Measurements from ENCODE around the gene NCOA7. TPM values are rescaled to one million over a fixed set of nuclear protein-coding genes. Genes with fewer than 3 reads are reported as not detected.

Gene NCOA7
- total RNA-seq, 1 donor from 2014 or later, result 21.1 TPM

DNA sequence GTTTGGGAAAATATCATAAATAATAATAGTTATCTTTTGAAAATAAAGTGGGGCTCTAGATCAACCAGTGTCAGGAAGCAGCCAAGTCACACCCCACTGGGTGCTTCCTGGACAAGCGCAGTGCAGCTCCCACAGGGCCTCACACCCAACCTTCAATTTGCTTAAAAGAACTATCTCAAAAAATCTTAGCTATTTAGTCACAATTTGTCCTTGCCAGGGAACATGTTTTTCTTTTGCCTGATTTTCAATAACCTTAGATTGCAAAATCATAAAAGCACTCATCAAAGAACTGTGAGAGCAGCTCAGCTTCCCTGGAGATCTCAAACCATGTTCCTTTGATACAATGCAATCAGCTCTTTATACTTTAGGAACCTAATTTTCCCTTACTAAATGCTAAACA is 1.6 kb upstream of the NCOA7 start:
- TF ChIP-seq, protein P1, sequence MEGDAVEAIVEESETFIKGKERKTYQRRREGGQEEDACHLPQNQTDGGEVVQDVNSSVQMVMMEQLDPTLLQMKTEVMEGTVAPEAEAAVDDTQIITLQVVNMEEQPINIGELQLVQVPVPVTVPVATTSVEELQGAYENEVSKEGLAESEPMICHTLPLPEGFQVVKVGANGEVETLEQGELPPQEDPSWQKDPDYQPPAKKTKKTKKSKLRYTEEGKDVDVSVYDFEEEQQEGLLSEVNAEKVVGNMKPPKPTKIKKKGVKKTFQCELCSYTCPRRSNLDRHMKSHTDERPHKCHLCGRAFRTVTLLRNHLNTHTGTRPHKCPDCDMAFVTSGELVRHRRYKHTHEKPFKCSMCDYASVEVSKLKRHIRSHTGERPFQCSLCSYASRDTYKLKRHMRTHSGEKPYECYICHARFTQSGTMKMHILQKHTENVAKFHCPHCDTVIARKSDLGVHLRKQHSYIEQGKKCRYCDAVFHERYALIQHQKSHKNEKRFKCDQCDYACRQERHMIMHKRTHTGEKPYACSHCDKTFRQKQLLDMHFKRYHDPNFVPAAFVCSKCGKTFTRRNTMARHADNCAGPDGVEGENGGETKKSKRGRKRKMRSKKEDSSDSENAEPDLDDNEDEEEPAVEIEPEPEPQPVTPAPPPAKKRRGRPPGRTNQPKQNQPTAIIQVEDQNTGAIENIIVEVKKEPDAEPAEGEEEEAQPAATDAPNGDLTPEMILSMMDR (IDR thresholded peaks at IDR 0.05; ENCODE audit: insufficient read depth, low read length, poor library complexity, severe bottlenecking), result no peak

DNA sequence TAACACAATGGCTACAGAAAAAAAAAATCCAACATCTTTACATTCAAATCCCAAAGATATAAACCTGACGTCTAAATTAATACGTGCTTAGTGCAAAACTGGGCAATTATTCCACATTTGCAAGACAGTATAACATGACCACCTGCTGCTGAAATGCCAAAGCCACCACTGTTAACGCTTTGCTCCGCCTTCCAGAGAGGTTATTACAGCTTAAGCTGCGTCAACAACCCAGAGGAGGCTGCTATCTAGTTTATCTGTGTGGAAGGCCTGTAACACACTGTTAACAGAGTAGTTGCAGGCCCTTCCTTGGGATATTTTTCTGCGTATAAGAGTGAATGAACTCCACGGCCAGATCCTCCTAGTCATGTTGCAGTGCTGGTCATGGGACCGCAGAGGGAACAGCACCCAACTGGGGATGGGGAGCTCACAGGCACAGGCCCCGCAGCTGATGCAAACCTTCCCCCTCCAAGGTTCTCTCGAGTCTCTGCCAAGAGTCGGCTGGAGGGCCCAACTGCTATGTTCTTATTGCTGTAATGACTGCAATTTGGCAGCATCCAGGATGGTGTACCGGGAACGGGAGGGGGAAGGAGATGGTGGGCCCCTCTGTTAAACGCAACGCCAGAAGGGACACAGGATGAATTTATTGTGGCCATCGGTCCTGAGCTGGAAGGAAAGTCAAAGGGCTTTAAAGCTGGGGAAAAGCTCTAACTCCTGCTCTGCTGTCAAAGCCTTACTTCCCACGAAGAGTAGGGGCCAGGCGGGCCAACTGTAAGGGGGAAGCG is 993 bp upstream of the NCOA7 start:
- no peak for DNase-seq (ENCODE audit: low read depth)
- H3K36me3 ChIP-seq (ENCODE audit: control insufficient read depth, insufficient read depth, low read length), result no peaks in the 10 kb centered on the region
- peak overlapping the region; percentile 69 for H3K4me3 ChIP-seq (ENCODE audit: low read depth, low read length)
- no peaks in the 10 kb centered on the region for H3K27me3 ChIP-seq (ENCODE audit: control insufficient read depth, insufficient read depth, low read length)
- TF ChIP-seq, protein P1 (IDR thresholded peaks at IDR 0.05; ENCODE audit: insufficient read depth, low read length, poor library complexity, severe bottlenecking), result no peak

More for the DNA sequence above, 1.6 kb upstream of the NCOA7 start:
- no peak for DNase-seq (ENCODE audit: low read depth)
- Histone ChIP-seq H3K36me3 (ENCODE audit: control insufficient read depth, insufficient read depth, low read length) (no peaks in the 10 kb centered on the region), H3K27me3 (ENCODE audit: control insufficient read depth, insufficient read depth, low read length) (no peaks in the 10 kb centered on the region), H3K4me3 (ENCODE audit: low read depth, low read length) (no peak overlapping the region)

DNA sequence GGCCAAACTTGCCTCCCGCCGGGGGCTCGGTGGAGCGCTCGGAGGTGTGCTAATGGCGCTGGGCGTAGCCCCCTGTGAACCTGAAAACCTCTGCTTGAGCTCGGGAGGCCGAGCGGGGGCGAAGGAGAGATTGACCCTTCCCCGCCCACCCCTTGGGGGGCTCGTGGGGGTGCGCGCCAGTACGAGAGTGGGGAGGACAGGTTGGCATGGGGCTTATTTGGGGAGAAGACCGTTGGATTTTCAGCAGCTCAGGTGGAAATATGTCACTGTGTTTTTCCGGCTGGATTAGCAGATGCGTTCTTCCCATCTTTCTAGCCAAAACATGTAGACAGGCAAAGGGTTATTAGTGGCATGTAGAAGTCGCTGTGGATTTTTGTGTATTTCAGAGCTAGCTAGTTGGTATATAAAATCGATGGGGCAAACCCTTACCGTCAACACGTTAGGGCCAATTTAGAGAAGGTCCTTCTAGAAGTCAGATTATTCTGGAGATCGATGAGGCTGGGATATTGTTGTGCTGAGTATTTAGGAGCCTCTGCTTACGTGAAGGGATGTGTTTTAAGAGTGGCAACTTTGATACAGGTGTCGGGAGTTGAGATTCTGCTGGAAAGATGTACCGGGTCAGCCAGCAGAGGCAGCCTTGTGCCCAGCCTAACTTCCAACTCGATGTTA is 525 bp downstream of the NCOA7 start:
- TF ChIP-seq, protein P1 (IDR thresholded peaks at IDR 0.05; ENCODE audit: insufficient read depth, low read length, poor library complexity, severe bottlenecking), result peak; percentile 76
- no peaks in the 10 kb centered on the region for H3K36me3 ChIP-seq (ENCODE audit: control insufficient read depth, insufficient read depth, low read length)
- peak overlapping the region; percentile 69 for H3K4me3 ChIP-seq (ENCODE audit: low read depth, low read length)
- H3K27me3 ChIP-seq (ENCODE audit: control insufficient read depth, insufficient read depth, low read length), result no peaks in the 10 kb centered on the region
- no peak for DNase-seq (ENCODE audit: low read depth)

DNA sequence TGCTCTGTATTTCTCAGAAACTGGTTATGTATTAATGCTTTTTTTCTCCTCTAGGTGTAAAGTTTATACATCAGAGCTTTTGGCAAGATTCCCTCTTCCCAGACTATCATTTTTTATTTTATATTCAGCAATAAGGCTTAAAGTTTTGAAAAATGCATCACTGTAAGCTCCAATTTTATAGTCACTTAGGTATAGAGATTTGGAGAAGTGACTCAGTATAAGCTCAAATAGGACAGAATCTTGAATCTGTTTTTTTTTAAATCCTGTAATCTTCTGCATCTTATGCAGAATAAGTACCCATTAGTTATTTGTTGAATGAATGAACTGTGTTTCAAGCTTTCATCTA is 1.0 kb downstream of the NCOA7 start:
- Histone ChIP-seq H3K4me3 (ENCODE audit: low read depth, low read length) (peak overlapping the region; percentile 69), H3K27me3 (ENCODE audit: control insufficient read depth, insufficient read depth, low read length) (no peaks in the 10 kb centered on the region), H3K36me3 (ENCODE audit: control insufficient read depth, insufficient read depth, low read length) (no peaks in the 10 kb centered on the region)
- TF ChIP-seq, protein P1 (IDR thresholded peaks at IDR 0.05; ENCODE audit: insufficient read depth, low read length, poor library complexity, severe bottlenecking), result no peak
- DNase-seq (ENCODE audit: low read depth), result no peak

GRCh38 chr6:125792172-125792571 is 1.4 kb downstream of the NCOA7 start:
- Histone ChIP-seq H3K27me3 (ENCODE audit: control insufficient read depth, insufficient read depth, low read length) (no peaks in the 10 kb centered on the region), H3K4me3 (ENCODE audit: low read depth, low read length) (no peak overlapping the region), H3K36me3 (ENCODE audit: control insufficient read depth, insufficient read depth, low read length) (no peaks in the 10 kb centered on the region)
- DNase-seq (ENCODE audit: low read depth), result no peak
- TF ChIP-seq, protein P1 (IDR thresholded peaks at IDR 0.05; ENCODE audit: insufficient read depth, low read length, poor library complexity, severe bottlenecking), result no peak

Measured in kidney epithelial cell (primary cell).